ENCODE results near the gene SLC25A10. TPM values are rescaled to one million over a fixed set of nuclear protein-coding genes. Genes with fewer than 3 reads are reported as not detected.

The SLC25A10 gene, protein sequence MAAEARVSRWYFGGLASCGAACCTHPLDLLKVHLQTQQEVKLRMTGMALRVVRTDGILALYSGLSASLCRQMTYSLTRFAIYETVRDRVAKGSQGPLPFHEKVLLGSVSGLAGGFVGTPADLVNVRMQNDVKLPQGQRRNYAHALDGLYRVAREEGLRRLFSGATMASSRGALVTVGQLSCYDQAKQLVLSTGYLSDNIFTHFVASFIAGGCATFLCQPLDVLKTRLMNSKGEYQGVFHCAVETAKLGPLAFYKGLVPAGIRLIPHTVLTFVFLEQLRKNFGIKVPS
- total RNA-seq, result 6.1 and 6.3 TPM in 2 replicates

DNA sequence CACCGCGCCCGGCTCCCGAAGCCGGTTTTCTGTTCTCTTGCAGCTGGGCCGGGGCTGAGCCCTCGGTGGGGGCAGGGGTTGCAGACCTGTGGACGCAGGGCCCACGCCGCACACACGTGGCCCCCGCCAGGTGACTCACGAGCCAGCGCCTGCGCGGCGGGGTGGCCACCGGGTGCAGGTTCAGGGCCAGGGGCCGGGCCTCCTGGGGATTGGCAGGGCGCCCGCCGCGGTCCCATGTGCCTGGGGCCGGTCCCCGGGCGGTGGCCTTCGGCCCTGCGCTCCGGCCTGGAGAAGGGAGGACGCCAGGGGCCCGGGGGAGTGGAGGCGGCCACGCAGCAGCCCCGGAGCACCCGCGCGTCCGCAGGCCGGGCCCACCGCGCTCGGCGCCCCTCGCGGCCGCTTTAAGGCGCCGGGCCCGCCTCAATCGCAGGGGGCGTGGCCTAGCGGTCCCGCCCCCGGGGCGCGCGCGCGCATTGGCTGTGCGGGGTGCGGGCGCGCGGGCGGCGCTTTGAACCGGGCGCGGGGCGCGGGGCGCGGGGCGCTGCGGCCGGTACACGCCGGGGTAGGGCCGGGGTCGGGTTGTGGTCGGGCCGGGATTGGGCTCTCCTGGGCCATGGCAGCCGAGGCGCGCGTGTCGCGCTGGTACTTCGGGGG lies at the start of gene SLC25A10:
TSS of gene SLC25A10 (plus strand) at position 471 of the 654 bp plus-strand sequence. CDS start at position 614, 143 bp downstream.

GRCh38 chr17:81666342-81667191 lies 45.5 kb upstream of the SLC25A10 start, which contains the start of the genes CCDC137 and OXLD1:
Gene CCDC137, plus strand, starts transcription at chr17:81666737. Its CDS starts 30 bp downstream, at chr17:81666767.
Gene OXLD1, minus strand, starts transcription at chr17:81666605. Its CDS starts 28 bp downstream, at chr17:81666577.

GRCh38 chr17:81683584-81684441 lies 28.3 kb upstream of the SLC25A10 start, which contains the start of the genes ARL16 and HGS:
Gene ARL16, minus strand, starts transcription at chr17:81683797. Its CDS starts 44 bp downstream, at chr17:81683753.
Gene HGS, plus strand, starts transcription at chr17:81684011. Its CDS starts 56 bp downstream, at chr17:81684067.

GRCh38 chr17:81702934-81703746 lies 8.9 kb upstream of the SLC25A10 start, which contains the start of gene MRPL12:
Gene MRPL12, plus strand, starts transcription at chr17:81703367. Its CDS starts 135 bp downstream, at chr17:81703502.

Other genes with a start within 250 kb of the SLC25A10 start
- 4,498 and 6,265 TPM in 2 replicates for gene ACTG1, start 199.5 kb upstream of the SLC25A10 start, total RNA-seq
- gene FSCN2, start 183.9 kb upstream of the SLC25A10 start, total RNA-seq, result 0.71 and 1.9 TPM in 2 replicates
- 13.2 and 16.7 TPM in 2 replicates for gene FAAP100, start 159.9 kb upstream of the SLC25A10 start, total RNA-seq
- gene NPLOC4, start 75.2 kb upstream of the SLC25A10 start, total RNA-seq, result 49.4 and 70.4 TPM in 2 replicates
- 0.57 and 2.1 TPM in 2 replicates for gene TSPAN10, start 75.1 kb upstream of the SLC25A10 start, total RNA-seq
- 0.65 TPM in 1 of 2 replicates, not detected in the other for gene PDE6G, start 55.7 kb upstream of the SLC25A10 start, total RNA-seq
- gene OXLD1, start 45.7 kb upstream of the SLC25A10 start, total RNA-seq, result 30.7 and 33.1 TPM in 2 replicates
- gene CCDC137, start 45.5 kb upstream of the SLC25A10 start, total RNA-seq, result 6.5 TPM in 2 replicates
- 25.5 and 37.8 TPM in 2 replicates for gene ARL16, start 28.5 kb upstream of the SLC25A10 start, total RNA-seq
- 54.6 and 69.7 TPM in 2 replicates for gene HGS, start 28.3 kb upstream of the SLC25A10 start, total RNA-seq
- gene MRPL12, start 8.9 kb upstream of the SLC25A10 start, total RNA-seq, result 5.4 and 6.6 TPM in 2 replicates
- 0.09 TPM in 1 of 2 replicates, not detected in the other for gene GCGR, start 91.9 kb downstream of the SLC25A10 start, total RNA-seq
- 78.6 and 95.7 TPM in 2 replicates for gene MCRIP1, start 121.0 kb downstream of the SLC25A10 start, total RNA-seq
- gene PPP1R27, start 122.8 kb downstream of the SLC25A10 start, total RNA-seq, result not detected in 2 replicates
- 1,172 and 1,485 TPM in 2 replicates for gene P4HB, start 148.3 kb downstream of the SLC25A10 start, total RNA-seq
- gene ARHGDIA, start 159.1 kb downstream of the SLC25A10 start, total RNA-seq, result 48.4 and 63.1 TPM in 2 replicates
- 109 and 112 TPM in 2 replicates for gene ALYREF, start 179.3 kb downstream of the SLC25A10 start, total RNA-seq
- gene ANAPC11, start 179.4 kb downstream of the SLC25A10 start, total RNA-seq, result 198 and 226 TPM in 2 replicates
- gene NPB, start 190.0 kb downstream of the SLC25A10 start, total RNA-seq, result 0.28 and 0.46 TPM in 2 replicates
- 61.2 and 81.8 TPM in 2 replicates for gene PCYT2, start 199.1 kb downstream of the SLC25A10 start, total RNA-seq
- 16.9 and 21.2 TPM in 2 replicates for gene SIRT7, start 205.9 kb downstream of the SLC25A10 start, total RNA-seq
- 13.7 and 17.0 TPM in 2 replicates for gene MAFG, start 215.5 kb downstream of the SLC25A10 start, total RNA-seq
- 105 and 117 TPM in 2 replicates for gene PYCR1, start 225.0 kb downstream of the SLC25A10 start, total RNA-seq
- not detected in 2 replicates for gene MYADML2, start 234.9 kb downstream of the SLC25A10 start, total RNA-seq
- gene NOTUM, start 248.9 kb downstream of the SLC25A10 start, total RNA-seq, result under 0.01 and 0.09 TPM in 2 replicates

Measured in smooth muscle cell of bladder (primary cell).